SK-N-SH treated with all-trans-retinoic acid at 6 μM for 48 hours (cell line): ENCODE measurements around the gene DNAJB1.
A peak's percentile ranks its signal among the peaks of the same experiment; 100 is the strongest.

Experiments used
- ATAC-seq: fragments of 200-7000 bp; cut with Tn5 transposase; 3 replicates; pipeline ENCODE4 v1.9.1; 2020; ENCODE audit warnings: mild to moderate bottlenecking, moderate library complexity
- ARNTL ChIP-seq: fragments of 450-650 bp; formaldehyde crosslinking; IDR thresholded peaks from 2 replicates; pipeline ENCODE4 v1.5.0; 2020; ENCODE audit warnings: low read depth, mild to moderate bottlenecking, moderate library complexity, borderline replicate concordance
- BACH2 ChIP-seq: fragments of 250-450 bp; sonication (Bioruptor Pico); IDR thresholded peaks from 2 replicates; pipeline ENCODE4 v1.9.0; 2021; ENCODE audit warnings: mild to moderate bottlenecking, borderline replicate concordance
- CSDC2 ChIP-seq: fragments of 250-450 bp; sonication (Bioruptor Pico); IDR thresholded peaks from 2 replicates; pipeline ENCODE4 v1.5.0; 2020; ENCODE audit warnings: mild to moderate bottlenecking, moderate library complexity
- ESRRG ChIP-seq: fragments of 250-450 bp; sonication (Bioruptor Pico); IDR thresholded peaks from 2 replicates; pipeline ENCODE4 v1.6.1; 2021; ENCODE audit warnings: mild to moderate bottlenecking
- GLIS3 ChIP-seq: fragments of 250-450 bp; sonication (Bioruptor Pico); IDR thresholded peaks from 2 replicates; pipeline ENCODE4 v1.5.0; 2020; ENCODE audit warnings: mild to moderate bottlenecking, moderate library complexity
- ISL1 ChIP-seq: fragments of 250-450 bp; sonication (Bioruptor Pico); IDR thresholded peaks from 2 replicates; pipeline ENCODE4 v2.1.2; 2022; ENCODE audit warnings: mild to moderate bottlenecking, moderate library complexity
- OSR1 ChIP-seq: fragments of 250-450 bp; sonication (Bioruptor Pico); IDR thresholded peaks from 2 replicates; pipeline ENCODE4 v1.8.0; 2022; ENCODE audit warnings: moderate library complexity, mild to moderate bottlenecking, inconsistent platforms
- PPARA ChIP-seq: fragments of 250-450 bp; sonication (Bioruptor Pico); IDR thresholded peaks from 2 replicates; pipeline ENCODE4 v1.5.0; 2020; ENCODE audit warnings: mild to moderate bottlenecking, borderline replicate concordance
- RARB ChIP-seq: fragments of 250-450 bp; sonication (Bioruptor Pico); IDR thresholded peaks from 2 replicates; pipeline ENCODE4 v1.8.0; 2021; ENCODE audit warnings: mild to moderate bottlenecking, moderate library complexity
- SNAI2 ChIP-seq: fragments of 250-450 bp; sonication (Bioruptor Pico); IDR thresholded peaks from 2 replicates; pipeline ENCODE4 v1.5.0; 2020; ENCODE audit warnings: mild to moderate bottlenecking, moderate library complexity
- TCF4 ChIP-seq: fragments of 250-450 bp; sonication (Bioruptor Pico); IDR thresholded peaks from 2 replicates; pipeline ENCODE4 v1.8.0; 2021; ENCODE audit warnings: mild to moderate bottlenecking, moderate library complexity, borderline replicate concordance
- TOX ChIP-seq: fragments of 250-450 bp; sonication (Bioruptor Pico); IDR thresholded peaks from 2 replicates; pipeline ENCODE4 v1.8.0; 2021; ENCODE audit warnings: mild to moderate bottlenecking, moderate library complexity, borderline replicate concordance
- ZC3H10 ChIP-seq: fragments of 250-450 bp; sonication (Bioruptor Pico); IDR thresholded peaks from 2 replicates; pipeline ENCODE4 v1.5.1; 2021; ENCODE audit warnings: mild to moderate bottlenecking, moderate library complexity
- ZFP3 ChIP-seq: fragments of 250-450 bp; sonication (Bioruptor Pico); IDR thresholded peaks from 2 replicates; pipeline ENCODE4 v1.5.0; 2020; ENCODE audit warnings: mild to moderate bottlenecking, moderate library complexity
- ZFP30 ChIP-seq: fragments of 450-650 bp; formaldehyde crosslinking; IDR thresholded peaks from 2 replicates; pipeline ENCODE4 v1.5.0; 2022; ENCODE audit warnings: mild to moderate bottlenecking, moderate library complexity
- ZNF565 ChIP-seq: fragments of 450-650 bp; formaldehyde crosslinking; conservative IDR thresholded peaks from 2 replicates; pipeline ENCODE4 v1.5.0; 2020; ENCODE audit warnings: low read depth, mild to moderate bottlenecking, moderate library complexity
- ZNF70 ChIP-seq: fragments of 450-650 bp; formaldehyde crosslinking; IDR thresholded peaks from 2 replicates; pipeline ENCODE4 v1.5.0; 2020; ENCODE audit warnings: mild to moderate bottlenecking, moderate library complexity
- ZNF8 ChIP-seq: fragments of 450-650 bp; formaldehyde crosslinking; IDR thresholded peaks from 2 replicates; pipeline ENCODE4 v1.5.0; 2020; ENCODE audit warnings: mild to moderate bottlenecking, moderate library complexity
- TF ChIP-seq, protein P1 (sequence below): fragments of 250-450 bp; sonication (Bioruptor Pico); IDR thresholded peaks from 2 replicates; pipeline ENCODE4 v1.5.1; 2021; ENCODE audit warnings: mild to moderate bottlenecking, moderate library complexity
- TF ChIP-seq, protein P2 (sequence below): fragments of 250-450 bp; sonication (Bioruptor Pico); IDR thresholded peaks from 2 replicates; pipeline ENCODE4 v1.8.0; 2021; ENCODE audit warnings: low read depth, mild to moderate bottlenecking, moderate library complexity, borderline replicate concordance
- TF ChIP-seq, protein P3 (sequence below): fragments of 250-450 bp; sonication (Bioruptor Pico); IDR thresholded peaks from 2 replicates; pipeline ENCODE4 v1.5.1; 2020; ENCODE audit warnings: low read depth, mild to moderate bottlenecking, moderate library complexity
- TF ChIP-seq, protein P4 (sequence below): fragments of 250-450 bp; sonication (Bioruptor Pico); IDR thresholded peaks from 2 replicates; pipeline ENCODE4 v1.8.0; 2020; ENCODE audit warnings: mild to moderate bottlenecking, moderate library complexity, borderline replicate concordance

DNAJB1 gene

DNA sequence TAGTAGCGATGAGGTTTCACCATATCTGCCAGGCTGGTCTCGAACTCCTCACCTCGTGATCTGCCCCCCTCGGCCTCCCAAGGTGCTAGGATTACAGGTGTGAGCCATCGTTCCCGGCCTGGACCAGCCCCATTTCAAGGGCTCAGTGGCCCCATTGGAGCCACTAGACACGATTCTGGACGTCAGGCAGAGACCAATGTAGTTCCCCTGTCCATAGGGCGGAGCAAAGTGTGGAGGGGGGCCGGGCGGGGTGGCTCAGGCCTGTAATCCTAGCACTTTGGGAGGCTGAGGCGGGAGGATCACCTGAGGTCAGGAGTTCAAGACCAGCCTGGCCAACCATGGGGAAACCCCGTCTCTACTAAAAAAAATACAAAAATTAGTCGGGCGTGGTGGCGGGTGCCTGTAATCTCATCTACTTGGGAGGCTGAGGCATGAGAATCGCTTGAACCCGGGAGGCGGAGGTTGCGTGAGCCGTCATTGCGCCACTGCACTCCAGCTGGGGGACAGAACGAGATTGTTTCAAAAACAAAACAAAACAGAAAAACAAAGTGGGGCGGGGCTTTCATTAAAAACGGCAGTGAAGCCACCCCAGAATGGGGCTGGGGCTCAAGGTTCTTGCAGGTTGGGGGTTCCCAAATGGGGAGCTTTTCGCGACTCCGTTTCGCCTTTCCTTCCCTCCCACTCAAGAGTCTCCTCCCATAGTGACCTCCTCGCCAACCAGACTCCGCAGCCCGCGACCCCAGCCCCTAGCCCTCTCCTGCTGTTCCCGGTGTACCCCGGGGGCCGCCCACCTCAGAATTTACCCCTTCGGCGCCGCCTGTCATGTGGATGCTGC, 10.4 kb upstream of the DNAJB1 start:
- no peak for TF ChIP-seq GLIS3 (CRISPR knock-in tag)
- TF ChIP-seq ZC3H10 (CRISPR knock-in tag), result no peak
- no peak for TF ChIP-seq BACH2
- TF ChIP-seq ZFP30 (CRISPR knock-in tag), result no peak
- no peak for TF ChIP-seq CSDC2 (CRISPR knock-in tag)
- TF ChIP-seq TCF4 (CRISPR knock-in tag), result no peak
- TF ChIP-seq, protein P1, sequence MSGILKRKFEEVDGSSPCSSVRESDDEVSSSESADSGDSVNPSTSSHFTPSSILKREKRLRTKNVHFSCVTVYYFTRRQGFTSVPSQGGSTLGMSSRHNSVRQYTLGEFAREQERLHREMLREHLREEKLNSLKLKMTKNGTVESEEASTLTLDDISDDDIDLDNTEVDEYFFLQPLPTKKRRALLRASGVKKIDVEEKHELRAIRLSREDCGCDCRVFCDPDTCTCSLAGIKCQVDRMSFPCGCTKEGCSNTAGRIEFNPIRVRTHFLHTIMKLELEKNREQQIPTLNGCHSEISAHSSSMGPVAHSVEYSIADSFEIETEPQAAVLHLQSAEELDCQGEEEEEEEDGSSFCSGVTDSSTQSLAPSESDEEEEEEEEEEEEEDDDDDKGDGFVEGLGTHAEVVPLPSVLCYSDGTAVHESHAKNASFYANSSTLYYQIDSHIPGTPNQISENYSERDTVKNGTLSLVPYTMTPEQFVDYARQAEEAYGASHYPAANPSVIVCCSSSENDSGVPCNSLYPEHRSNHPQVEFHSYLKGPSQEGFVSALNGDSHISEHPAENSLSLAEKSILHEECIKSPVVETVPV (CRISPR knock-in tag), result no peak
- TF ChIP-seq, protein P2, sequence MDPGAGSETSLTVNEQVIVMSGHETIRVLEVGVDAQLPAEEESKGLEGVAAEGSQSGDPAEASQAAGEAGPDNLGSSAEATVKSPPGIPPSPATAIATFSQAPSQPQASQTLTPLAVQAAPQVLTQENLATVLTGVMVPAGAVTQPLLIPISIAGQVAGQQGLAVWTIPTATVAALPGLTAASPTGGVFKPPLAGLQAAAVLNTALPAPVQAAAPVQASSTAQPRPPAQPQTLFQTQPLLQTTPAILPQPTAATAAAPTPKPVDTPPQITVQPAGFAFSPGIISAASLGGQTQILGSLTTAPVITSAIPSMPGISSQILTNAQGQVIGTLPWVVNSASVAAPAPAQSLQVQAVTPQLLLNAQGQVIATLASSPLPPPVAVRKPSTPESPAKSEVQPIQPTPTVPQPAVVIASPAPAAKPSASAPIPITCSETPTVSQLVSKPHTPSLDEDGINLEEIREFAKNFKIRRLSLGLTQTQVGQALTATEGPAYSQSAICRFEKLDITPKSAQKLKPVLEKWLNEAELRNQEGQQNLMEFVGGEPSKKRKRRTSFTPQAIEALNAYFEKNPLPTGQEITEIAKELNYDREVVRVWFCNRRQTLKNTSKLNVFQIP, result no peak
- no peak for TF ChIP-seq ISL1 (CRISPR knock-in tag)
- no peak for TF ChIP-seq ZNF8 (CRISPR knock-in tag)
- no peak for TF ChIP-seq SNAI2 (CRISPR knock-in tag)
- no peak for TF ChIP-seq ZNF70
- no peak for TF ChIP-seq ZFP3
- TF ChIP-seq ESRRG, result no peak
- TF ChIP-seq RARB (CRISPR knock-in tag), result no peak
- ATAC-seq, result peak; percentile 36

DNA sequence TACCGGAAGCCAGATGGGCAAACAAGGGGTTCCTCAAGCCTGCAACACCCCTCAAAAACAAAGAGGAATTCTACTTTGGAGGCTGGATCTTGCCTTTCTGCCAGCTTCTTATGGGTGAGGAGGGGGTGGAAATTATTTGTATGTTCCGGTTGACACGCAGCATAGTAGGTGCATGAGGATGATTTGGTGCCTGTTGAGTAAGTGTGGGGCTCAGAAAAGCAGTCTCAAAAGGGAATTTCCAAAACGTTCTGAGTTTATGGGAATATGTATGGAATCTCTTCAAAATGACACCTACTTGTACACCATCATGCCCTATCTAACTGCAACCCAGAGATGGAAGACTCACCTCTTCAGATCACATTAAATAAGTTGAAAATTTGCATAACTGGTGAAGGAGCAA, 8.2 kb upstream of the DNAJB1 start:
- TF ChIP-seq ZNF70, result no peak
- no peak for TF ChIP-seq ISL1 (CRISPR knock-in tag)
- no peak for TF ChIP-seq OSR1 (CRISPR knock-in tag)
- TF ChIP-seq, protein P1 (CRISPR knock-in tag), result no peak
- no peak for TF ChIP-seq ARNTL (CRISPR knock-in tag)
- no peak for TF ChIP-seq ZNF565 (CRISPR knock-in tag)
- TF ChIP-seq TOX (CRISPR knock-in tag), result no peak
- no peak for TF ChIP-seq ESRRG
- TF ChIP-seq PPARA (CRISPR knock-in tag), result no peak
- TF ChIP-seq ZFP30 (CRISPR knock-in tag), result no peak
- no peak for TF ChIP-seq ZFP3
- TF ChIP-seq, protein P3, sequence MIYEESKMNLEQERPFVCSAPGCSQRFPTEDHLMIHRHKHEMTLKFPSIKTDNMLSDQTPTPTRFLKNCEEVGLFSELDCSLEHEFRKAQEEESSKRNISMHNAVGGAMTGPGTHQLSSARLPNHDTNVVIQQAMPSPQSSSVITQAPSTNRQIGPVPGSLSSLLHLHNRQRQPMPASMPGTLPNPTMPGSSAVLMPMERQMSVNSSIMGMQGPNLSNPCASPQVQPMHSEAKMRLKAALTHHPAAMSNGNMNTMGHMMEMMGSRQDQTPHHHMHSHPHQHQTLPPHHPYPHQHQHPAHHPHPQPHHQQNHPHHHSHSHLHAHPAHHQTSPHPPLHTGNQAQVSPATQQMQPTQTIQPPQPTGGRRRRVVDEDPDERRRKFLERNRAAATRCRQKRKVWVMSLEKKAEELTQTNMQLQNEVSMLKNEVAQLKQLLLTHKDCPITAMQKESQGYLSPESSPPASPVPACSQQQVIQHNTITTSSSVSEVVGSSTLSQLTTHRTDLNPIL (CRISPR knock-in tag), result no peak
- no peak for TF ChIP-seq SNAI2 (CRISPR knock-in tag)
- TF ChIP-seq, protein P2, result no peak
- TF ChIP-seq TCF4 (CRISPR knock-in tag), result no peak
- no peak for TF ChIP-seq GLIS3 (CRISPR knock-in tag)
- no peak for TF ChIP-seq RARB (CRISPR knock-in tag)
- TF ChIP-seq CSDC2 (CRISPR knock-in tag), result no peak
- TF ChIP-seq, protein P4, sequence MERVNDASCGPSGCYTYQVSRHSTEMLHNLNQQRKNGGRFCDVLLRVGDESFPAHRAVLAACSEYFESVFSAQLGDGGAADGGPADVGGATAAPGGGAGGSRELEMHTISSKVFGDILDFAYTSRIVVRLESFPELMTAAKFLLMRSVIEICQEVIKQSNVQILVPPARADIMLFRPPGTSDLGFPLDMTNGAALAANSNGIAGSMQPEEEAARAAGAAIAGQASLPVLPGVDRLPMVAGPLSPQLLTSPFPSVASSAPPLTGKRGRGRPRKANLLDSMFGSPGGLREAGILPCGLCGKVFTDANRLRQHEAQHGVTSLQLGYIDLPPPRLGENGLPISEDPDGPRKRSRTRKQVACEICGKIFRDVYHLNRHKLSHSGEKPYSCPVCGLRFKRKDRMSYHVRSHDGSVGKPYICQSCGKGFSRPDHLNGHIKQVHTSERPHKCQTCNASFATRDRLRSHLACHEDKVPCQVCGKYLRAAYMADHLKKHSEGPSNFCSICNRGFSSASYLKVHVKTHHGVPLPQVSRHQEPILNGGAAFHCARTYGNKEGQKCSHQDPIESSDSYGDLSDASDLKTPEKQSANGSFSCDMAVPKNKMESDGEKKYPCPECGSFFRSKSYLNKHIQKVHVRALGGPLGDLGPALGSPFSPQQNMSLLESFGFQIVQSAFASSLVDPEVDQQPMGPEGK, result no peak
- TF ChIP-seq ZNF8 (CRISPR knock-in tag), result no peak
- no peak for ATAC-seq
